SH-SY5Y (cell line): ENCODE data around the gene BRD7.

ENCODE experiments used
- GATA2 ChIP-seq: IDR thresholded peaks from 2 replicates; pipeline ENCODE4 v1.6.1; 2011; ENCODE audit warnings: mild to moderate bottlenecking, low read depth, low read length
- GATA3 ChIP-seq: IDR thresholded peaks from 2 replicates; pipeline ENCODE4 v1.6.1; 2011; ENCODE audit warnings: low read depth, mild to moderate bottlenecking, low read length, moderate library complexity

- no peak for TF ChIP-seq GATA2
- no peak for TF ChIP-seq GATA3
Observed at GRCh38 chr16:50300942-50301625, 67.7 kb downstream of the BRD7 start.
